ENCODE measurements around the gene SBF1. TPM values are rescaled to one million over a fixed set of nuclear protein-coding genes. Genes with fewer than 3 reads are reported as not detected.

The SBF1 gene
- polyA plus RNA-seq, 1 of the 3 experiments (the other 2 are of a cell fraction) = 29.1 TPM

DNA sequence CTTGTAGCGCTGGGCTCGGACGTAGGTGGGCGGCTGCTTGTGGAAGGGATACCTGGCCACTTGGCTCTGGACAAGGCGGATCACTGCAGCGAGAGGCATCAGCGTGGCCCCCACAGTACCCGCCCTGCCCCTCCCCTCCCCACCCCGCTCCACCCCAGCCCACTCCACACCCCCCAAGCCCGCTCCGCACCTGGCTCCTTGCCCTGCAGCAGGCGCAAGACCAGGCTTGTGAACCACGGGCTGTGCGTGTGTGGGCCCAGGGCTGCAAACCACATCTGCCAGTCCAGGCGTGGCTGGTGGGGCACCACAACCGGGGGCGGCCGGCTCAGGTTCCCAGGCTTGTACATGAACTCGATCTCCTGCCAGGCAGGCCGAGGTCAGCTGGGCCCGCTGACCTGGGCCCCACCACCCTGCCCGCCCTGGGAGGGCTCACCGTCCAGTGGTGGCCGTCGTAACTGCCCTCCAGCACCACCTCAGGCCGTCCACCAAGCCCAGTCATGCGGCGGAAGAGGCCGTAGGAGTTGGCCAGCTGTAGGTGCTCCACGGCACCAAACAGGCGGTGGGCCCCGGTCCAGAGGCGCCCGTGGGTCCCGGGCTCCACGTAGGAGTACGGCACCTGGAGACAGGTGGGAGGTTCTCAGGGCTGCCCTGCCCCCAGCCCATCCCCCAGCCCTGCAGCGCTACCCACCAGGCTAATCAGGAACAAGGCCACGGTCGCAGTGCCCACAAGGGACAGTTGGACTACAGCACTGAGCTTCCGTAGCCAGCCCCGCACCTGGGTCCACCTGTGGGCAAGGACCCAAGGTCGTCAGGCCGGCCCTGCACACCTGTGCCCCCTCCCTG, 29.8 kb upstream of the SBF1 start:
- ChIA-PET POLR2A (no interaction called here), CTCF (interaction anchor here (0.9 kb wide), 1 partner anchor 11 kb away, joined by 5 read pairs; no protein-coding TSS in a partner anchor)
- TF ChIP-seq CHD2 (IDR thresholded peaks at IDR 0.05; ENCODE audit: low read length, partially characterized antibody) (no peak), RFX5 (IDR thresholded peaks at IDR 0.05; ENCODE audit: low read length) (no peak), RAD21 (IDR thresholded peaks at IDR 0.05; ENCODE audit: low read length) (no peak), EP300 (IDR thresholded peaks at IDR 0.05; ENCODE audit: borderline replicate concordance in 1 of 2, low read depth in 1 of 2, low read length in 1 of 2) (no peak), FOXM1 (IDR thresholded peaks at IDR 0.05; ENCODE audit: low read depth) (no peak), YY1 (IDR thresholded peaks at IDR 0.05; ENCODE audit: low read depth) (no peak), JUND (IDR thresholded peaks at IDR 0.05) (no peak), FOXJ3 (CRISPR knock-in tag; IDR thresholded peaks at IDR 0.05) (no peak), GABPA (IDR thresholded peaks at IDR 0.05; ENCODE audit: low read depth) (no peak), TCF12 (IDR thresholded peaks at IDR 0.05) (no peak)
- TF ChIP-seq, protein P1, sequence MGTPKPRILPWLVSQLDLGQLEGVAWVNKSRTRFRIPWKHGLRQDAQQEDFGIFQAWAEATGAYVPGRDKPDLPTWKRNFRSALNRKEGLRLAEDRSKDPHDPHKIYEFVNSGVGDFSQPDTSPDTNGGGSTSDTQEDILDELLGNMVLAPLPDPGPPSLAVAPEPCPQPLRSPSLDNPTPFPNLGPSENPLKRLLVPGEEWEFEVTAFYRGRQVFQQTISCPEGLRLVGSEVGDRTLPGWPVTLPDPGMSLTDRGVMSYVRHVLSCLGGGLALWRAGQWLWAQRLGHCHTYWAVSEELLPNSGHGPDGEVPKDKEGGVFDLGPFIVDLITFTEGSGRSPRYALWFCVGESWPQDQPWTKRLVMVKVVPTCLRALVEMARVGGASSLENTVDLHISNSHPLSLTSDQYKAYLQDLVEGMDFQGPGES (IDR thresholded peaks at IDR 0.05; ENCODE audit: low read depth, low read length) = no peak
- TF ChIP-seq, protein P2, sequence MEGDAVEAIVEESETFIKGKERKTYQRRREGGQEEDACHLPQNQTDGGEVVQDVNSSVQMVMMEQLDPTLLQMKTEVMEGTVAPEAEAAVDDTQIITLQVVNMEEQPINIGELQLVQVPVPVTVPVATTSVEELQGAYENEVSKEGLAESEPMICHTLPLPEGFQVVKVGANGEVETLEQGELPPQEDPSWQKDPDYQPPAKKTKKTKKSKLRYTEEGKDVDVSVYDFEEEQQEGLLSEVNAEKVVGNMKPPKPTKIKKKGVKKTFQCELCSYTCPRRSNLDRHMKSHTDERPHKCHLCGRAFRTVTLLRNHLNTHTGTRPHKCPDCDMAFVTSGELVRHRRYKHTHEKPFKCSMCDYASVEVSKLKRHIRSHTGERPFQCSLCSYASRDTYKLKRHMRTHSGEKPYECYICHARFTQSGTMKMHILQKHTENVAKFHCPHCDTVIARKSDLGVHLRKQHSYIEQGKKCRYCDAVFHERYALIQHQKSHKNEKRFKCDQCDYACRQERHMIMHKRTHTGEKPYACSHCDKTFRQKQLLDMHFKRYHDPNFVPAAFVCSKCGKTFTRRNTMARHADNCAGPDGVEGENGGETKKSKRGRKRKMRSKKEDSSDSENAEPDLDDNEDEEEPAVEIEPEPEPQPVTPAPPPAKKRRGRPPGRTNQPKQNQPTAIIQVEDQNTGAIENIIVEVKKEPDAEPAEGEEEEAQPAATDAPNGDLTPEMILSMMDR (IDR thresholded peaks at IDR 0.05) = no peak
- TF ChIP-seq, protein P3, sequence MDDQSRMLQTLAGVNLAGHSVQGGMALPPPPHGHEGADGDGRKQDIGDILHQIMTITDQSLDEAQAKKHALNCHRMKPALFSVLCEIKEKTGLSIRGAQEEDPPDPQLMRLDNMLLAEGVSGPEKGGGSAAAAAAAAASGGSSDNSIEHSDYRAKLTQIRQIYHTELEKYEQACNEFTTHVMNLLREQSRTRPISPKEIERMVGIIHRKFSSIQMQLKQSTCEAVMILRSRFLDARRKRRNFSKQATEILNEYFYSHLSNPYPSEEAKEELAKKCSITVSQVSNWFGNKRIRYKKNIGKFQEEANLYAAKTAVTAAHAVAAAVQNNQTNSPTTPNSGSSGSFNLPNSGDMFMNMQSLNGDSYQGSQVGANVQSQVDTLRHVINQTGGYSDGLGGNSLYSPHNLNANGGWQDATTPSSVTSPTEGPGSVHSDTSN (IDR thresholded peaks at IDR 0.05) = no peak
- peaks cover 7 to 14% of the 10 kb centered on the region in 2 experiments; a peak in 3 of 4 replicates for H3K4me1 ChIP-seq (ENCODE audit: control insufficient read depth in 1 of 2, insufficient read depth in 2 of 2, low read depth in 1 of 2, low read length in 1 of 2)
- H2AFZ ChIP-seq (ENCODE audit: low read depth) = no peak overlapping the region
- no peaks in the 10 kb centered on the region for H3K27me3 ChIP-seq (ENCODE audit: insufficient read depth)
- H3K4me3 ChIP-seq (ENCODE audit: low read depth in 2 of 2, low read length in 1 of 2) = no peak overlapping the region
- peaks cover 37% of the 10 kb centered on the region for H3K79me2 ChIP-seq (ENCODE audit: insufficient read depth)
- no peaks in the 10 kb centered on the region for H4K20me1 ChIP-seq (ENCODE audit: insufficient read depth)
- H3K36me3 ChIP-seq (replicated peaks in 1 of 2; ENCODE audit: control insufficient read depth in 1 of 2, insufficient read depth in 2 of 2, low read length in 1 of 2) = peaks cover 0 to 18% of the 10 kb centered on the region in 2 experiments
- no peak overlapping the region for H3K9ac ChIP-seq
- H3K27ac ChIP-seq (ENCODE audit: low read depth in 2 of 2, low read length in 1 of 2) = no peak overlapping the region
- no peak overlapping the region for H3K4me2 ChIP-seq
- peaks cover 6% of the 10 kb centered on the region for H3F3A ChIP-seq (replicated peaks; ENCODE audit: insufficient read depth)
- WGBS (ENCODE audit: low lambda C conversion rate) = 97% methylated on average over 6 of the region's 44 CpGs
- no peak for DNase-seq
- no peaks in the 10 kb centered on the region for H3K9me3 ChIP-seq
- no peaks in the 10 kb centered on the region for H3K9me2 ChIP-seq

Measured in SK-N-SH (cell line).